Vagina (tissue), 2 donors: ENCODE results near the gene ITGAX.

Source experiments
- CTCF ChIP-seq, 3 experiments: fragments of 450-650 bp in 2 of 3; fragments of 200-600 bp in 1 of 3; sonication (generic) in 1 of 3; IDR thresholded peaks; one replicate each; pipeline ENCODE4 v1.5.1; 2017 to 2019; ENCODE audit warnings: antibody characterized with exemption in 3 of 3, mild to moderate bottlenecking in 2 of 3, moderate library complexity in 2 of 3
- POLR2A ChIP-seq, 2 donors: fragments of 450-650 bp; IDR thresholded peaks; one replicate each; pipeline ENCODE4 v1.6.1; 2017; ENCODE audit warnings: antibody characterized with exemption in 2 of 2, mild to moderate bottlenecking in 2 of 2, moderate library complexity in 2 of 2

GRCh38 chr16:31402687-31403086, 47.7 kb downstream of the ITGAX start:
- TF ChIP-seq POLR2A (IDR thresholded peaks at IDR 0.05) (no peak), CTCF (IDR thresholded peaks at IDR 0.05) (no peak)
